T-helper 17 cell (primary cell): Measurements from ENCODE around the gene LUZP1. TPM values are rescaled to one million over a fixed set of nuclear protein-coding genes. Genes with fewer than 3 reads are reported as not detected.
A peak's percentile ranks its signal among the peaks of the same experiment; 100 is the strongest.

Experiments used
- ATAC-seq: fragments of 150-1000 bp; cut with Tn5 transposase; 2 replicates; pipeline ENCODE4 v1.10.0; 2021; ENCODE audit warnings: mild to moderate bottlenecking, moderate library complexity
- DNase-seq, 3 donors: peaks; one replicate each; pipeline versions ENCODE4 v3.0.0 to v3.0.0-alpha.2; 2020 to 2021
- H3K9me3 ChIP-seq: one replicate; pipeline ENCODE4 v1.7.0; 2013; ENCODE audit warnings: low read length, mild to moderate bottlenecking; ENCODE audit not compliant: control insufficient read depth, poor library complexity, severe bottlenecking
- H3K27ac Mint-ChIP-seq: one replicate; pipeline ENCODE4 v1.8.0; 2022; ENCODE audit warnings: mild to moderate bottlenecking, moderate library complexity, mixed read lengths
- H3K27me3 Mint-ChIP-seq: one replicate; pipeline ENCODE4 v1.8.0; 2022; ENCODE audit warnings: mixed read lengths
- H3K36me3 Mint-ChIP-seq: one replicate; pipeline ENCODE4 v1.8.0; 2022; ENCODE audit warnings: low read depth, mixed read lengths
- H3K4me1 Mint-ChIP-seq: one replicate; pipeline ENCODE4 v1.8.0; 2022; ENCODE audit warnings: mild to moderate bottlenecking, mixed read lengths
- H3K4me3 Mint-ChIP-seq: one replicate; pipeline ENCODE4 v1.8.0; 2022; ENCODE audit warnings: mild to moderate bottlenecking, moderate library complexity, mixed read lengths
- total RNA-seq, 4 donors: library from RNA in 2 of 4; stranded (reverse) in 2 of 4; gene quantifications; one replicate each; pipeline ENCODE4 v1.2.3 and lab custom pipeline; 2022 to 2026

LUZP1 gene
- total RNA-seq, 2 donors from 2014 or later: 24.7 to 27.3 TPM

DNA sequence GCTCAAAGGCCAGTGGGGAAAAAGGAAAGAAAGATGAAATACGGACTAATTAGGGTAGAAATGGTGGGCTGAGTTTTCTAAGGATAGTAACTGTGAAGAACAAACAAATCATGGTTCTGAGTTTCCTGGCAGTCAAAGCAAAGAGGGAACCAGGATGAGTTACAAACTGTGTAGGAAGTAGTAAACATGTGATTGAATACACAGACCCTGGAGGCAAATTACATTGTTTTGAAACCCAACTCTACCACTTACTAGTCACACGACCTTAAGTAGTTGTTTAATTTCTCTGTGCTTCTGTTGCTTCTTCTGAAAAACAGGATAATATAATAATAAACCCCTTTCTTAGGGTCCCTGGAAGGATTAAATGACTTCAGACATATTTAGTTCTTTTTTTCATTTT is 11.2 kb upstream of the LUZP1 start:
- no peak for DNase-seq
- ATAC-seq: no peak
- no peak overlapping the region for H3K4me3 Mint-ChIP-seq

GRCh38 chr1:23178950-23179349 is 10.3 kb upstream of the LUZP1 start:
- peak overlapping the region; percentile 59 for H3K4me3 Mint-ChIP-seq
- H3K4me1 Mint-ChIP-seq: peaks cover 10% of the 10 kb centered on the region
- no peak overlapping the region for H3K27ac Mint-ChIP-seq
- ATAC-seq (no peak), DNase-seq (no peak)
- H3K9me3 ChIP-seq: no peaks in the 10 kb centered on the region
- H3K36me3 Mint-ChIP-seq: no peaks in the 10 kb centered on the region
- peaks cover 17% of the 10 kb centered on the region for H3K27me3 Mint-ChIP-seq

More for the DNA sequence above, 11.2 kb upstream of the LUZP1 start:
- Mint-ChIP-seq H3K36me3 (no peaks in the 10 kb centered on the region), H3K27ac (no peak overlapping the region), H3K27me3 (peaks cover 17% of the 10 kb centered on the region), H3K4me1 (peaks cover 13% of the 10 kb centered on the region)
- H3K9me3 ChIP-seq: no peaks in the 10 kb centered on the region

- ATAC-seq: no peak
- H3K36me3 Mint-ChIP-seq: no peaks in the 10 kb centered on the region
- H3K27ac Mint-ChIP-seq: no peak overlapping the region
- no peak for DNase-seq
- H3K4me3 Mint-ChIP-seq: peak overlapping the region; percentile 79
- H3K27me3 Mint-ChIP-seq: peaks cover 17% of the 10 kb centered on the region
- peaks cover 8% of the 10 kb centered on the region for H3K4me1 Mint-ChIP-seq
- H3K9me3 ChIP-seq: no peaks in the 10 kb centered on the region
Measured at GRCh38 chr1:23178414-23178813, 9.8 kb upstream of the LUZP1 start.

DNA sequence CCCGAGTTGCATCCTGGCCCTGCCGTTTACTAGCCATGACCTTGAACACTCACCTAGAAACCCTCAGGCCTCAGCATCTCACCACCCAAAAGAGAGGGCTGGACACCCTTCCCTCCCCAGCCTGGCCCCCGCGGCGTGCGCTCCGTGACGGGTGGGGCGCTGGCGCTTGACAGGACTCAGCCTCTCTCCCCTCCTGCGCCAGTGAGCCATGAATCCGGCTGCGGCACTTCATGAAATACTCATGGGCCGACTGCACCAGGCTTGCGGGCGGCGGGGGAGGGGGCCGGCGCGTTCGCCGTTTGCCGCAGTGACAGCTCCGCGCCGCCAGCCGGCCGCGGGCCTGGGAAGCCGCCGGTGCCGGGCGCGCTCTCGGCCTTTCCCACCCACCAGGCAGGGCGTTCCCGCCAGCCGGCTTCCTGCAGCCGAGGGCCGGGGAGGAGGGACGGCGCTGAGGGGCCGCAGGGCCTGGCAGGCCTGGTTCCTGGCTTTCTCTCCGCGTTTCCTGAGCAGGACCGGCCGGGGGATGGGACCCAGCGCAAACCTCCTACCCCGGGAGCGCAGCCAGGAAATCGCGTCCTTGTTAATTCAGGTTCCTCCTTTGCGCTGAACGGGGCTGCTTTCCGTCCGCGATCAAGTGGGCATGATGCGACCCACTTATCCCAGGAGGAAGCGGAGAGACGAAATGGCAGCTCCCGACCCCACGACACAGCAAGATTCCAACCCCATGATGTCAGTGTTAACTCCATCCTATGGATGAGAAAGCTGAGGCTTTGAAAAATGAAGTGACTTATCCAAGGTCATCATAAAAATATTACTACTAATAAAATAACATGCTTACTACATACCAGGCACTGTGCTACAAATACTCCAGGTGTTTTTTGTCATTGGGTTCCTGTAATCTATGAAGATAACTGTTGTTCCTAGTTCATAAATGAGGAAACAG is 9.1 kb upstream of the LUZP1 start:
- no peaks in the 10 kb centered on the region for H3K9me3 ChIP-seq
- H3K27ac Mint-ChIP-seq: no peak overlapping the region
- DNase-seq (peak; percentile 16 to 39 (median 25)), ATAC-seq (peak; percentile 87)
- peaks cover 8% of the 10 kb centered on the region for H3K4me1 Mint-ChIP-seq
- H3K4me3 Mint-ChIP-seq: peak overlapping the region; percentile 79
- peaks cover 17% of the 10 kb centered on the region for H3K27me3 Mint-ChIP-seq
- no peaks in the 10 kb centered on the region for H3K36me3 Mint-ChIP-seq

- no peaks in the 10 kb centered on the region for H3K9me3 ChIP-seq
- Mint-ChIP-seq H3K4me3 (peak overlapping the region; percentile 79), H3K4me1 (peaks cover 8% of the 10 kb centered on the region), H3K36me3 (no peaks in the 10 kb centered on the region), H3K27ac (no peak overlapping the region), H3K27me3 (peaks cover 17% of the 10 kb centered on the region)
- DNase-seq: no peak
- no peak for ATAC-seq
Measured at GRCh38 chr1:23177031-23177430, 8.4 kb upstream of the LUZP1 start.

DNA sequence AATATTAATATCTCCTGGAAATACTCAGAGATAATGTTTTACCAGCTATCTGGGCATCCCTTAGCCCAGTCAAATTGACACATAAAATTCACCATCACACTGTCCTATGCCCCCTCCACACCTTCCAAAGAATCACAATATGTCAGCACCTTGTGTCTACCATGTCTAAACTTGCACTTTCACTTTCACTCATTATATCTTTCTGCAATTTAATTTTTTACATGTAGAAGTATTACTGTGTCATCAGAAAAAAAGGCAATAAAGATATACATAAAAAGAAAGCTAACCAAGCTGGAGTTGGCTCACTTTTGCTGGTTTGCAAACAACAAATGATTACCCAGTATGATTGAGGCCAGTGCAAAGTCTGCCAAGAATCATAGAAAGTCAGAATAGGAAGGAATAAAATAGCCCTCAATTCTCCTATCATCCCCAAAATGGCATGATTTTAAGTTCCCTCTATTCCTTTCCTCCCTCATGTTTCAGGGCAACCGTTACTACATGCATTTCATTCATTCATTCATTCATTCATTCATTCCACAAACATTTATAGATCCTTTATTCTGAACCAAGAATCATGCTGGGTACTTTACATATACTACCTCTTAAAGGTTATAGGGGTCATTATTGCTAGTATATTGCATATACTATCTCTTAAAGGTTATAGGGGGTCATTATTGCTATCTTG is 5.9 kb upstream of the LUZP1 start:
- no peak for DNase-seq
- peaks cover 8% of the 10 kb centered on the region for H3K4me1 Mint-ChIP-seq
- H3K36me3 Mint-ChIP-seq: no peaks in the 10 kb centered on the region
- H3K27ac Mint-ChIP-seq: no peak overlapping the region
- ATAC-seq: no peak
- no peaks in the 10 kb centered on the region for H3K9me3 ChIP-seq
- peaks cover 16% of the 10 kb centered on the region for H3K27me3 Mint-ChIP-seq
- no peak overlapping the region for H3K4me3 Mint-ChIP-seq

GRCh38 chr1:23171181-23171755 is 2.6 kb upstream of the LUZP1 start:
- DNase-seq: no peak
- Mint-ChIP-seq H3K4me1 (peaks cover 15% of the 10 kb centered on the region), H3K27me3 (peaks cover 4% of the 10 kb centered on the region), H3K36me3 (peaks cover 4% of the 10 kb centered on the region), H3K27ac (no peak overlapping the region), H3K4me3 (no peak overlapping the region)
- no peaks in the 10 kb centered on the region for H3K9me3 ChIP-seq
- ATAC-seq: no peak

DNA sequence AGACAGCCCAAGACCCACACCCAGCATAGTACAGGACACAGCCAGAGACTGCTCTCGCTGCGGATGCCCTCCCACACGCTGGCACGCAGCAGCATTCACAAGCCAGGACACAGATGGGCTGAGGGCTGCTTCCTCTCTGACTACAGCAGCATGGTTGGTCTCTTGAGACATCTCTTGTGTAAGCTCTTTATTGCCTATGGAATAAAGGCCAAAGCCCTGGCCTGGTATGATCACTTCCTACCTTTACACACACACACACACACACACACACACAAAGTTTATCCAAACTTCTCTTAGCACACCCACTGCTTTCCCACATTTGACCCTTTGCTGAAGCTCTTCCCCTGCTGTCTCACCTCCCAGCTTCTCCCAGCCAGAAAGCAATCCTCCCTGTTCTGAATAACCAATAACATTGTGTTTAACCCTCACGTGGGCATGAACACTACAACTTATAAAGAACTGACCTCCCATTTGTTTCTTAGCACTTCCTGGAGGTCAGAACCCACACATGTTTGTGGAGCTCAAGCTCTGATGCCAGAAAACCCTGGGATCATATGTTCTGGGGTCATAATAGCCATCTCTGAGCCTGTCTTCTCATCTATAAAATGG is 1.2 kb upstream of the LUZP1 start:
- H3K4me1 Mint-ChIP-seq: peaks cover 17% of the 10 kb centered on the region
- DNase-seq (no peak), ATAC-seq (peak; percentile 15)
- peaks cover 4% of the 10 kb centered on the region for H3K36me3 Mint-ChIP-seq
- H3K4me3 Mint-ChIP-seq: peak overlapping the region; percentile 72
- H3K27ac Mint-ChIP-seq: peak overlapping the region; percentile 86
- no peaks in the 10 kb centered on the region for H3K27me3 Mint-ChIP-seq
- H3K9me3 ChIP-seq: no peaks in the 10 kb centered on the region

- peak overlapping the region; percentile 86 for H3K27ac Mint-ChIP-seq
Measured at GRCh38 chr1:23169195-23169575, 529 bp upstream of the LUZP1 start.

GRCh38 chr1:23168079-23168444 is 594 bp downstream of the LUZP1 start:
- peaks cover 18% of the 10 kb centered on the region for H3K4me1 Mint-ChIP-seq
- peaks cover 4% of the 10 kb centered on the region for H3K36me3 Mint-ChIP-seq
- ATAC-seq (peak; percentile 42), DNase-seq (peak in 2 of 3 donors; percentile 26 to 31)
- H3K9me3 ChIP-seq: no peaks in the 10 kb centered on the region
- H3K4me3 Mint-ChIP-seq: peak overlapping the region; percentile 97
- H3K27me3 Mint-ChIP-seq: no peaks in the 10 kb centered on the region
- peak overlapping the region; percentile 86 for H3K27ac Mint-ChIP-seq

More at GRCh38 chr1:23169195-23169575, 529 bp upstream of the LUZP1 start:
- H3K36me3 Mint-ChIP-seq: peaks cover 4% of the 10 kb centered on the region
- no peaks in the 10 kb centered on the region for H3K9me3 ChIP-seq
- DNase-seq (no peak), ATAC-seq (no peak)
- H3K4me3 Mint-ChIP-seq: peak overlapping the region; percentile 97
- H3K27me3 Mint-ChIP-seq: no peaks in the 10 kb centered on the region
- H3K4me1 Mint-ChIP-seq: peaks cover 14% of the 10 kb centered on the region

- ATAC-seq (peak; percentile 40), DNase-seq (peak; percentile 18 to 36 (median 34))
- Mint-ChIP-seq H3K4me1 (peaks cover 18% of the 10 kb centered on the region), H3K27ac (no peak overlapping the region), H3K36me3 (peaks cover 4% of the 10 kb centered on the region), H3K4me3 (peak overlapping the region; percentile 97), H3K27me3 (no peaks in the 10 kb centered on the region)
- H3K9me3 ChIP-seq: no peaks in the 10 kb centered on the region
Measured at GRCh38 chr1:23167353-23168078, 1.1 kb downstream of the LUZP1 start.

- H3K36me3 Mint-ChIP-seq: peaks cover 4% of the 10 kb centered on the region
- H3K4me3 Mint-ChIP-seq: peak overlapping the region; percentile 97
- DNase-seq (no peak), ATAC-seq (no peak)
- no peaks in the 10 kb centered on the region for H3K9me3 ChIP-seq
- no peak overlapping the region for H3K27ac Mint-ChIP-seq
- peaks cover 18% of the 10 kb centered on the region for H3K4me1 Mint-ChIP-seq
- no peaks in the 10 kb centered on the region for H3K27me3 Mint-ChIP-seq
Measured at GRCh38 chr1:23166854-23167253, 1.8 kb downstream of the LUZP1 start.
